ENCODE results near the gene ATE1.
"Not testable (repeated sequence)": the region's sequence is repeated elsewhere in the genome, so short reads cannot be mapped to it uniquely, and the experiment has no call there.

Gene ATE1

DNA sequence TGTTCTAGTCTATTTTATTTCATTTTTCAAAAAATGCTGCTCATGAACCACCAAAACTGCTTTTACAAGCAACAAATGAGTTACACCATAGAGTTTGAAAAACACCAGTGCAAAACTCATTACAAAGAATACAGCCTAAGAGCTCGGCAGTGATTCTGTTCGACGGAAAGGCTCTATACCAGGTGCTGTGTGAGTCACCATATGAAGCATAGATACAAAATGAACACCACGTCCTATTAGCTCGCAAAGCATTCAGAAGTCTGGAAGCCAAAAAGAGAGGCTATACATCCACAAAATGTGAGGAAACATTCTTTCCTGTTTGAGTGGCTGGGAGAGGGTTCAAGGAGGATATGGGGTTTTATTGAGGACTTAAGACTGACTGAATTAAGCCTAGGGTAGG, 136.1 kb downstream of the ATE1 start:
- DNase-seq (ENCODE audit: low spot score) = no peak

DNA sequence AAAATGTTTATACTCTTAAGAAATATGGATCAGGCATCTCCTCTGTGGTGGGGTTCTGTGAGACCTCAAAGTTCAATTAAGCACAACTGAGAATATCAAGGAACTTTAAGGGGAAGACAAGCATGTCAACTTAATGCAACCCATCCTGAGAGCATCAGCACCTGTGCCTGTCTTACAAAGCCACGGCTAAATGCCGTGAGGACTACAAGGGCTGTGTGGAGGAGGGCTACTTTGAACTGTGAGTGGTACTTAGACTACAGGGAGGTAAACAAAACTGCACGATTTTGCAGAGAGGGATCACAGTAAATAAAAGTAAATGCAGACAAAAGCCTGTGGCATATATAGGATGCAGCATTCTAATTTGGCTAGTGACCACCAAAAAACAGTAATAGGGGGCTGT, 139.1 kb downstream of the ATE1 start:
- no peak for DNase-seq (ENCODE audit: low spot score)

DNA sequence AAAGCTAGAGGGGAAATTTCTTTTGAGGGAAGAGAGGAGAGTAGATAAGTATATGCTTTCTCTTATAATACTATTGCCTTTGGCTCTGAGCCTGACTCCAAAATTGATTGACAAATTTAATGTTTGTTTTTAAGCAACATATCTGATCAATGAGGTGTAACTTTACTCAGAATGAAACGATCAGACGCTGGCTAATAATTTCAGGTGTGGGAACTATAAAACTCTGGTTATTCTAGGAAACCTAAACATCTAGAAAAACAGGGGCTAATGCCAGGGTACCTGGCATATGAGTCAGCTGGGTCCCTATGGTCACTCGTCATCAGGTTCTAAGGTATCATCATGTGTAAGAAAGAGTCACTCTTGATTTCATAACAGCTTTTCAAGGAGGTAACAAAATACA, 139.7 kb downstream of the ATE1 start:
- DNase-seq (ENCODE audit: low spot score) = no peak

DNA sequence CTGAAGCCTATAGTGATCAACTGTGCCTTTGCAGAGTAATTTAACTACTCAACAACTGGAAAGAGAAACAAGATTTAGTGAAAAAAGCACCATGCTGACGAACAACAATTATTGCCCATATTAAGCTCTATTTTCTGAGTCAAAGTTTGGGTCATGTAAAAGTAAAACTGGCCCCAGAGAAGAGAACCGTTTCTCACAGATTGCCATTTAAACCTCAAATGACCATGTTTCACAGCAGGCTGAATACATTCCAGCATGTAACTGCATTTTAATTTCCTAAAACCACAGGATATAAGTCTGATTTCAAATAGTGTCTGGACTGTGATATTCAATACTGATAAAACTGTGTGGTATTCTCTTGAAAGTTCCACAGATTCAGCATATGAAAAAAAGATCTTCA, 140.7 kb downstream of the ATE1 start:
- DNase-seq (ENCODE audit: low spot score) = no peak

DNA sequence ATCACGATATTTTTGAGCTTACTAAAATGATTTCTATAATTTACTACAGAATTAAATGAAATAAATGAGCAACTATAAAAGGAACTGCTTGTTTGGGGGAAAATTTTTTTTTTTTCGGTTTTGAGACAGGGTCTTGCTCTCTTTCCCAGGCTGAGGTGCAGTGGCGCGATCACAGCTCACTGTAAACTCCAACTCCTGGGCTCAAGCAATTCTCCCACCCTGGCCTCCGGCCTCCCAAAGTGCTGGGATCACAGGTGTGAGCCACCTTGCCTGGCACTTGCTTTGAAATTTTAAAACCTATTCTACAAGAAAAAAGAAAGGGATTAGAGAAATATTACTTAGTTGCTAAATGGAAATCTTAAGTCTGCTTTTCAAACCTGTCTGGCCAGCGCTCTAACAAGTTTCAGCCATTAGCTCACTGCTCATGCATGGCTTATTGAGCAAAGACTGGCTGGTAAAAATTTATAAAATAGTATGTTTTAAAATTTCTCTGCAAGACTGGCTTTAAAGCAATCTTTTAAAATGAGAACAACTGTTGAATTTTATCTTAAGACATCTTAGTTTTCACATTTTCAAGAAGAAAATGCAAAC, 144.0 kb downstream of the ATE1 start:
- no peak for DNase-seq (ENCODE audit: low spot score)

DNA sequence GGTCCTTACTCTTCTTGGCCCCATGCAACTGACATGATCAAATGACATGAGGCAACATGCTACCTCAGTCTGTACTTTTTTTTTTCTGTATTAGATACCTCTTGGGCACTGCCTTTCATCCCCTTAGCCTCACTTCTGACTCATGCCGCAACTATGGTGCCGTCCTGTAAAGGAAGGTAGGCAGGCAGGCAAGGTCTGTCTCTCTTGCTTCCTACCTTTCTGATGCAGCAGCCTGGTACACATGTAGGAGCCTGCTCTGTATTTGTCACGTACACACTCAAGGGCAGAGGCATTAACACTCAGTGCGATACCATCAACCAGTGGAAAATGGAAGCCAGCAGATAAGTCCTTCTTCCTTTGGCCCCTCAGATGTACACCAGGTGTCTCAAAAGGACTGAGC, 146.7 kb downstream of the ATE1 start:
- DNase-seq (ENCODE audit: low spot score) = no peak

DNA sequence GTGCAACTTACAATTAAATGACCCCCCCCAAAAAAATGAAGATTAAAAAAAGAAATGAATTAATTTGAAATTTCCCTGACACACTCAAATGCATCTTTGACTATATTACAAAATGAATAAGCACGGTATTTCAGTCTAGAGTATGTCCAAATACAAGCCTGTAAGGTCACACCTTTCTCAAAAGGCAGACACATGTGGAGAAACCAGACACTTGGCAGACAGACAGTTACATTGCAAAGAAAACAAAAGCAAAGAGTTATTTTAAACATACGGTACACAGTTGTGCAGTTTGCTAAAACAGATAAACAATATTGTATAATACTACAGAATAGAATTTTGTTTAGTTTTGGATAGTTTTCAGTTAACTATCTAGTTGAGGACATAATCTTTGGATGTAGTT, 153.0 kb downstream of the ATE1 start:
- no peak for DNase-seq (ENCODE audit: low spot score)

DNA sequence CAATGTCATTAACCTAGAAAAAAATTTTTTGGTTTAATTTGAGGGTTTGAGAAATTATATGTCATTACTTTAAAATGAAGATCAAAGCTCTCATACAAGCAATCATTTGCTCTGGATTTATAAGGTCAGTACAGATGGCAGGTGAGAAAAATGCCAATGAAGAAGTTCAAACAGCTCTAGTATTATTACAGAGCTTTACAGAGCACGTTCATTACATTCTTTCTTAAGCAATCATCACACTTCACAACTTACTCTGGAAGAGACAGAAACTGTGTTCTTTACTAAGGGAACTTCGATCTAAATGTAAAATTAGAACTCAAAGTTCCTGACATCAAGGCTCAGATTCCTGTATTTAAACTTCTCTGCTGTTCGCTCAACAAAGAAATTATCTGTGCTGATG, 153.4 kb downstream of the ATE1 start:
- DNase-seq (ENCODE audit: low spot score) = no peak

DNA sequence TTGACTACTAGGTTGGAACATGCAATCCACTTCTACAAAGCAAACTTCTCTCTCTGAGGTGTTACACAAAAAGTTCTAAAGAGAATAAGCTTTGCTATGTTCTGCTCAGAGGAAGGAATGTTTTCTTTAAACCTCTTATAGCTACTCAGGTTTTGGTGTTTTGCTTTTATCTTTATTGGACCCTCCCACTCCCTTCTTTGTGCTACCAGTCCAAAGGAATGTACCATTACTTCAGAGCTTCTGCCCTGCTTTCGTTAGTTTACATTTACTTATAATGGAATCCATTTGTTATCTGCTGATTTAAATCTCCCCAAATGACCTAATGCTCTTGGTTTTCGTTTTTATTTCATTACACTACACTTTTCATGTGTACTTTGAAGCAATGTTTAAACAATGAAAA, 154.9 kb downstream of the ATE1 start:
- DNase-seq (ENCODE audit: low spot score) = no peak

DNA sequence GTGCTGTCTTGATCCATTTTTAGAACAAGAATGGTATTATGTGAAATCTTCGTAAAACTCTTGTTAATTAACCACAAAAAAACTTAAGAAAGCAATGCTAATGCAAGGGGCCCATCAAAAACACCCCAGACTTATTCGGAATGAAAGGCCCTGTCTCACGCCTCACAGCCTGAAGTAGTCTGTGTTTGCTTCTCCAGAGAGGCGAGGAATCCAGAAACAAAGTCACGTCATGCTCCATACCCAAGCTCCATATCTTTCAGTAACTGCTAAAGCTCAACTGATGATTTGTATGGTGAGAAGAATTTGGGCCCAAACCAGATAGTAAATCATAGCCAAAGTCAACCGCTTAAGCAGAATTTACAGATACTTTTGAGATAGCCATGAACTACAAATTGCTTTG, 155.4 kb downstream of the ATE1 start:
- DNase-seq (ENCODE audit: low spot score) = no peak

DNA sequence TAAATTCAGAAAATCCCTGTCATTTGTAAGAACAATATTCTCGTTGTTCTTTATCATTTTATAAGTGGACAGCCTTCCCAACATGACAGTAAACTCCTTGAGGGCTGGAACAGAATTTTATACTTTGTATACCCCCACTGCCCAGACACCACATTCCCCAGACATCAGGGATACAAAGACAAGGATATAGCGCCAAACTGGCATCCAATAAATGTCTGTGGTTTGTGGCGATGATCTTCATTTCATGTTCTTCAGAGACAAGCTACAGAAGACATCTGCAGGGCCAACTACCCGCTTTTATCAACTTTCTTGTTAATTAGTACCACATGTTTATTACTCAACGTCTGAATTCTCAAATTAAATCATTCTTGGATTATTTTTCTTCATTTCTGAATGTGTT, 155.9 kb downstream of the ATE1 start:
- no peak for DNase-seq (ENCODE audit: low spot score)

DNA sequence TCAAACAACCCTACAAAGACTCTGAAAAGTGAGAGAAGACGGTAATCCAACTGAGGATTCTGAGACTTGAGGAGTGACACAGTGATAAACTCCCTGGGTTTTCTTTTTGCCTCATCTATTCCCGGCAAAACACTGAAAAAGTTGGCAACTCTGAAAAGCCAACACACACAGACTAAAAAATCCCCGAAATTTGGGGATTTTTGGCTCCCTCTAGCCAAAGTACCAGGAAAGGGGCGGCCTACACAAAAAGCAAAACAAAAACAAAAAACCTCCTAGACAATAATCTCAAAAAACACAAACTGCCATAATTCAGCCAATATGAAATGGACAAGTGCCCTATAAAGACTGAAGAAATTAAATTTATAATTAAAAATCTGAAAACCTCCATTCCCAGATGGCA, 161.4 kb downstream of the ATE1 start:
- DNase-seq (ENCODE audit: low spot score) = no peak

DNA sequence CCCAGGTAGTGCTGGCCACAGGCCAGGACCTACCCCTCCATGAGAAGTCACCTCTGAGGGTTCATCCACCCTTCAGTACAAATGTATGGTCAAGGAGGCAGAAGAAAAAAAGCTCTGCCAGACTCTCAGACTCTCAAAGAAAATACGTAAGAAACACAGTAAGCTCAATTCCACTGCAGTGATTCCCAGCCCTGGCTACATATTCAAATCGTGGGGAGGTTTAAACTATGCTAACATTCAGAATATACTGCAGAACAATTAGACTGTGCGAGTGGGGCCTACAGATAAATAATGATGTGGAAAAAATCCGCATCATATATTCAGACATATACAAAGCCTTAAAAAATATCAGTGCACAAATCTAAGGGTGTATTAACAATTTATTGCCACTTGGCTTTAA, 162.6 kb downstream of the ATE1 start:
- no peak for DNase-seq (ENCODE audit: low spot score)

DNA sequence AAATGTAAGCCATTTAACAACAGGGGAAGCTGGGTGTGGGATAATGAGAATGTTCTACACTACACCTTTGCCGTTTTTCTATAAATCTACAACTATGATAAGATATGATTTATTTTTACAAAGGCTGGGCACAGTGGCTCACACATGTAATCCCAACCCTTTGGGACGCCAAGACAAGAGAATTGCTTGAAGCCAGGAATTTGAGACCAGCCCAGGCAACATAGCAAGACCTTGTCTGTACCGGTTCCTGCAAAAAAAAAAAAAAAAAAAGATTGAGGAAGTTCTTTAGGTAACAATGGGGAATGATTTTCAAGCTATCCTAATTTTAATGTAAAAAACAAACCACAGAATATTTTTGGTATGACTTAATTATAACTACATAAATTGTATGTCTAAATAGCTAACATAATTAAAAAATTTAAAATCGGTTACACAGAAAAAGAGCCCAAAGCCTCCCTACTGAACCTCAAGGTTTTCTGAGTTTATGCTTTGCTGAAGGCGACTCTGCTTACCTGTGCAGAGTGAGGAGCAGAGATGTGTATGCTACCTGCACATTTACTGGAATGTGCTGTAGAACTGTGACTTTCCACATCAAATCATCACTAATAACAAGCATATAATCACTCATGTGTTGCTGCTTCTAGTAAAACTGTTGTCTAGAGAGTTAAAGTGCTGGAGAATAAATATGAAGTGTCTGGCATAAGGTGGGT, 163.4 kb downstream of the ATE1 start:
- DNase-seq (ENCODE audit: low spot score) = no peak

DNA sequence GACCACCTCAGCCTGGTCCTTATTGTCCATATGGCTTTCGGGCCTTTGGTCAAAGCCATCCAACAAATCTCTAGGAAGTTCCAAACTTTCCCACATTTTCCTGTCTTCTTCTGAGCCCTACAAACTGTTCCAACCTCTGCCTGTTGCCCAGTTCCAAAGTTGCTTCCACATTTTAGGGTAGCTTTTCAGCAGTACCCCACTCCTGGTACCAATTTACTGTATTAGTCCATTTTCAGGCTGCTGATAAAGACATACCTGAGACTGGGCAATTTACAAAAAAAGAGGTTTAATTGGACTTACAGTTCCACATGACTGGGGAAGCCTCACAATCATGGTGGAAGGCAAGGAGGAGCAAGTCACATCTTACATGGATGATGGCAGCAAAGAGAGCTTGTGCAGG, 170.6 kb downstream of the ATE1 start:
- not testable (repeated sequence) for DNase-seq (ENCODE audit: low spot score)

DNA sequence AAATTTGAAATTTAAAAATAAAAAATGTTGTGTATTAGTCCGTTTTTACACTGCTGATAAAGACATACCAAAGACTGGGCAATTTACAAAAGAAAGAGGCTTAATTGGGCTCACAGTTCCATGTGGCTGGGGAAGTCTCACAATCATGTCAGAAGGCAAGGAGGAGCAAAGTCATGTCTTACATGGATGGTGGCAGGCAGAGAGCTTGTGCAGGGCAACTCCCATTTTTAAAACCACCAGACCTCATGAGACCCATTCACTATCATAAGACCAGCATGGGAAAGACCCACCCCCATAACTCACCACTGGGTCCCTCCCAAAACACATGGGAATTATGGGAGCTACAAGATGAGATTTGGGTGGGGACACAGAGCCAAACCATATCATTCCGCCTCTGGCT, 172.3 kb downstream of the ATE1 start:
- DNase-seq (ENCODE audit: low spot score) = not testable (repeated sequence)

DNA sequence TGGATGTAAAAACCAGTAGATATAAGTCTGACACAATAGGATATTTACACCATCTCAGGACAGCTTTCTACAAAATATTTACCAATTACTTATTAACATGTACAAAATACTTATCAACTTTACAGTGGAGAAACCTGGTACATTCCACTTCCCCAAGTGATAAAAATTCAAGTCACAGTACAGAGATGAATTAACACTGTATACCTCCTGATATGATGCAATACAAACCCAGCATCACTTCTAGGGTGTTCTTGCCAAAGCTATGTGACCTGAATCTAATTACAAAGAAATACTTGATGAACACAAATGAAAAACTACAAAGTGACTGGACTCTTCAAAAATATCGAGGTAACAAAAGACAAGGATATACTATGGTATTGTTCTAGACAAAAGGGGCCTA, 173.2 kb downstream of the ATE1 start:
- DNase-seq (ENCODE audit: low spot score) = no peak

DNA sequence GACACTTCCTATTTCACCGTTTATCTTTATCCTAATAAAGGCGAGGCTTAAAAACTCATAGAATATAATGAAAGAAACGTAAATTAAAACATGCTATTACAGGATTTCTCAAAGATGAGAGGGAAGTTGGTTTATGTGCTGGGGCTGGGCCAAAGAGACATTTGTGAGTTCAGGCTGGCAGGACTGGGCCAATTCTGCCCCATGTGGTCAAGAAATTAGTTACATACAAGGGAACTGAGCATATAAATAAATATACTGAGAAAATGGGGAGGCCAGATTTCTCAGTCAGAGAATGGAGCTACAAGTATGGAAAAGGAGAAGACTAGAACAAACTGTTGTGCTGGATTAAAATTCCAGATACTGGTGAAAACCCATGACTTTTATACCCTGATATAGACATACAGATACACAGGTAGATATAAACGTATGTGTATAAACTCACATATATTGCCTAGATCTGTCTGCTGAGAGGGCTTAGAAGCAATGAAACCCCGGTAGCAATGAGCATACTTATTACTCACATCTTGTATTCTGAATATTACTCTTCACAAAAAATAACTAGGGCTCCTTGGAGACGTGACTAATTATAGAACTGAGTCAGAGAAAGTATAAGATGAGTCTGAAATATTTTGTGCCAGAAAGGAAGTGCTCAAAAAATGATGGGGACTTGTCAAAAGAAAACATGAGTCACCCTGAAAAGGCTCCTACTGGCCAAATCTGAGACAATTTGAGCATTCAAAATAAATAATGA, 173.9 kb downstream of the ATE1 start:
- peak; percentile 58 for DNase-seq (ENCODE audit: low spot score)

DNA sequence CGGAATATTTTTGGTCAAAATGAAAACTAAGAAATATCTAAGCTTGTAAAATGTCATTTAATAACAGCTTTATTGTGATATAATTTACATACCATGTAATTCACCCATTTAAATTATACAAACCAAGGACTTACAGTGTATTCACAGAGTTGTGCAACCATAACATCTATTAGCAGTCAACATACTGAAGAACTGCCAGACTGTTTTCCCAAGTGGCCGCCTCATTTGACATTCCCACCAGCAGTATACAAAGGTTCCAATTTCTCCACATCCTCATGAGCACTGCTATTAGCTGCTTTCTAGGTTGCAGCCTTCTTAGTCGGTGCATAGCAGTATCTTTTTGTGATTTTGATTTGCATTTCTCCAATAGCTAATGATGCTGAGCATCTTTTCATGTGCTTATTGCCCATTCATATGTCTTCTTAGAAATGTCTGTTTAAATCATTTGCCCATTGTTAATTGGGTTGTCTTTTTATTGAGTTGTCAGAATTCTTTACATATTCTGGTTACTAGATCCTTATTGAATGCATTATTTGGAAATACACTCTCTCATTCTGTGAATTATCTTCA, 176.6 kb downstream of the ATE1 start:
- DNase-seq (ENCODE audit: low spot score) = no peak

DNA sequence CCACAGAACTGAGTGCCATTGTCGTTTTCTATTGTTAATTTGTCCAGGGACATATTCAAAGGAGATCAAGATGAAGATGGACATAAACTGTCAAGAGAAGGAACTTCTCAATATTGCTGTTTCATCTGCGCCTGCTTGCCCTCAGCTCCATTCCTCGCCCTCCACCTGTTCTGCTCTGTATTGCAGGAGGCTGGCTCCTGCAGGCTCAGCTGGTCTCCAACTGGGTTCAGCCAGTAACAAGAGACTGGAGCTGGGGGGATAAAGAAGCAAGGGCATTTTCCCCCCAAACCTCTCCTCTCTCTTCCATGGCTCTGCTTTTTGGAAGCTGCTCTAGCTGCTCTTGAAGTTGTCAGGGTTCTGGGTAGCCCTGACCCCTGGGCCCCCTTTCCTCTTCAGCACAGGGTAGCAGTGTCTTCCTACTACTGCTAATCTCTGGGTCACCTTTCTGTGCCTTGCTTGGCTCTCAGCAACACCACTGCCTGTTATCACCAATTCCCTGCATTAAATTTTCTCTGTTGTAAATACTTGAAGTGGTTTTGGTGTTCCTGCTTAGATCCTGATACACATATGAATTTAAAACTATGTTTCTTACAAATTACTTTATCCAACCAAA, 180.6 kb downstream of the ATE1 start:
- no peak for DNase-seq (ENCODE audit: low spot score)

DNA sequence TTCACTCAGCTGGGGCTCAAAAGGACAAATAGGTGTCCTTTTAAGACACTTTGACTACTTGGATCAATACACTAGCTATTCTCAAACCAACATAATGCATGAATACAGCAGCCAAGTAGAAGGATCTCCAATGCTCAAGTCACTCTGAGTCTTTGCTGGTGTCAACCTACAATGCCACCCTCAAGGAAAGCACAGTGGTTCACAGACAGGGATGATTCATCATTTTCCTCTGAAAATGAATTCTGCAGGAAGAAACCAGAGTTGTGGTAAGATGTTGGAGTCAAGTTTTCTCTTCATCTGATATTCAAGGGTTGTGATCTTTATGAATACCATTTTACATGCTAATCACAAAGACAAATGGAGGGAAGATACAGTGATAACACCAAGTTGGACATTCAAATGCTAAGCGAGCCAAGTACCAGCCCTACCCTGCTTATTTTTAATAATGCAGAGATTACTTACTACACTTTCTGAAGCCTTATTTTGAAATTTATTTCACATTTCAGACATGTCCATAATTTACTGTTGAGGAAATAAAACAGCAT, 186.5 kb downstream of the ATE1 start:
- DNase-seq (ENCODE audit: low spot score) = no peak

DNA sequence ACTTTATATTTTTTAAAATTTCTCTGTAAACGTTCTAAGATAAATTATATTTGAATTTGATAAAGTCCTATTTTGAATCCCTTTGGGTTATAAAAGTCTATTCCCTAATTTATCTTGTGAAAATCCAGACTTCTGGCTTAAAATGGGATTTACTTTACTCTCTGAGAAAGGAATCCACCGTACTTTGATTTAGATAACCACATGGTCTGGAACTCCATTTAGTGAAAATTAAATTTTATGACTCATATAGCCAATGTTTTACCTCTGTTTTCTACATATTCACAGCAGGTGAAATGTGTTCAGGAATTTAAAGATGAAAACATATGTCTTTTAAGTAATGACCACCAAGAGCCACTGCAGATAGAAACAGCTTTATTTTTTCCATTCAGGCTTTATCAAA, 187.8 kb downstream of the ATE1 start:
- no peak for DNase-seq (ENCODE audit: low spot score)

Measured in putamen (tissue), 1 donor.